Endothelial cell of umbilical vein (primary cell): Measurements from ENCODE around the gene TEDC1.

Experiments
- MYC ChIP-seq: IDR thresholded peaks from one replicate; pipeline ENCODE4 v1.6.1; 2011; ENCODE audit warnings: mild to moderate bottlenecking, low read depth, low read length
- POLR2AphosphoS5 ChIP-seq: IDR thresholded peaks from 2 replicates; pipeline ENCODE4 v1.6.1; 2012; ENCODE audit warnings: low read depth, mild to moderate bottlenecking, control low read depth, low read length, moderate library complexity; ENCODE audit not compliant: insufficient read depth
- TF ChIP-seq, protein P1 (sequence below), 2 donors: IDR thresholded peaks; 1 replicate in 1 of 2; 2 replicates in 1 of 2; pipeline ENCODE4 v1.5.1; 2011; ENCODE audit warnings: low read length in 2 of 2, mild to moderate bottlenecking in 2 of 2, moderate library complexity in 2 of 2, control low read depth in 1 of 2, inconsistent platforms in 1 of 2, low read depth in 1 of 2; ENCODE audit not compliant: insufficient read depth in 1 of 2; ENCODE audit errors: extremely low read depth in 1 of 2

DNA sequence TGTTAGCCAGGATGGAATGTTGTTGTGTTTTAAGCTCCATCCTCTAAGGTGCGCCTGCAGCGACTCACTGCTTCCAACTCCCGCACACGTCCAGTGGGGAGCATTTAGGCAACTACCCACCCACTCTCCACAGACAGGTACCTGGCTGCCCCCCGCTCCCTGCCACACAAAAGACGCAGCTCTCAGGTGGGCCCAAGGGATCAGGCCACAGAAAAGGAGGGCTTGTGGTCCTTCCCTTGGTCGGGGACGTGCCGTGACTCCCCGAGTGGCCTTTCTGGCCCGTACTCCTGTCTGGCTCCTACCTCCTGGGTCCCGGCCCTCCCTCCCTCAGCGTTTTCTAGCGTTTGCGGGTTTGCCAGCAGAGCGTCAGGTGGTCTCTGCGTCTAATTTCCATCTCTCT is 16.2 kb downstream of the TEDC1 start:
- TF ChIP-seq, protein P1, sequence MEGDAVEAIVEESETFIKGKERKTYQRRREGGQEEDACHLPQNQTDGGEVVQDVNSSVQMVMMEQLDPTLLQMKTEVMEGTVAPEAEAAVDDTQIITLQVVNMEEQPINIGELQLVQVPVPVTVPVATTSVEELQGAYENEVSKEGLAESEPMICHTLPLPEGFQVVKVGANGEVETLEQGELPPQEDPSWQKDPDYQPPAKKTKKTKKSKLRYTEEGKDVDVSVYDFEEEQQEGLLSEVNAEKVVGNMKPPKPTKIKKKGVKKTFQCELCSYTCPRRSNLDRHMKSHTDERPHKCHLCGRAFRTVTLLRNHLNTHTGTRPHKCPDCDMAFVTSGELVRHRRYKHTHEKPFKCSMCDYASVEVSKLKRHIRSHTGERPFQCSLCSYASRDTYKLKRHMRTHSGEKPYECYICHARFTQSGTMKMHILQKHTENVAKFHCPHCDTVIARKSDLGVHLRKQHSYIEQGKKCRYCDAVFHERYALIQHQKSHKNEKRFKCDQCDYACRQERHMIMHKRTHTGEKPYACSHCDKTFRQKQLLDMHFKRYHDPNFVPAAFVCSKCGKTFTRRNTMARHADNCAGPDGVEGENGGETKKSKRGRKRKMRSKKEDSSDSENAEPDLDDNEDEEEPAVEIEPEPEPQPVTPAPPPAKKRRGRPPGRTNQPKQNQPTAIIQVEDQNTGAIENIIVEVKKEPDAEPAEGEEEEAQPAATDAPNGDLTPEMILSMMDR (IDR thresholded peaks at IDR 0.05; ENCODE audit: extremely low read depth in 1 of 2, insufficient read depth in 1 of 2, low read depth in 1 of 2, low read length in 2 of 2): no peak
- TF ChIP-seq POLR2AphosphoS5 (no peak), MYC (no peak)
